ENCODE results near the gene SMOC1. TPM values are rescaled to one million over a fixed set of nuclear protein-coding genes. Genes with fewer than 3 reads are reported as not detected.

Gene SMOC1
- total RNA-seq, 3 donors from 2014 or later (not counting 1 experiment from before 2014, with no cell fraction given): not detected

DNA sequence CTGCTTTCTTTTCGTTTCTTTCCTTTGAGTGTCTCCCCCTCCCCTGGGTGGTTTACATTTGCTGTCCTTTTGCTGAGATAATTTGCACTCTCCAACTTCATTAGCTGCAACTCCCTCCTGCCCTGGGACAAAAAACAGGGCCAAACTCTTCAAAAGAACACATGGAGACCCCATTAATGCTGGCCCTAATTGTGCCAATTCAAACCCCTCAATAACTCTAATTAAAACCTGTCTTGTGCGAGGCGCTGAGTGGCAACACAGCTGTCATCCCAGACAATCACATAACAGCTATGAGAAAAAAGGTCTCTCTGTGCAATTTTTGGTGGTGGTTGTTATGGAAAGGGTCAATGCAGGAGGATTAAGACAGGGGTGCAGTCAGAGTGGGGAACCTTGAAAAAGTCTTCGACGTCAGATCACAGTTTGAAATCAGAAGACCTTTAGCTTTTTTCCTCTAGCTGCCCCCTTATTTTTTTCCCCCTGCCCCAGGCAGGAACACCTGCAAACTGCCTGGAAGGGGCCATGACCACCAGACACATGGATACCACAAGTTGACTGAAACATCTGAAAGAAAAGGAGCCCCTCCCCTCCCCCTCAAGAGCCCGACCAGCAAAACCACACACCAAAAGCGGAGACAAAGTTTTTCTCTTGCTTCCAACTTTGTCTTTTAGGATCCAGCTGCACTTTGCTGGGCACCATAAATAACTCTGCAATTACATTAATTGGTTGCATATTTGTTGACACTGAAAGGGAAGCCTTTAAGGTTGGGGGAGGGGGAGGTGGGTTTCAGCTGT, 26.5 kb upstream of the SMOC1 start:
- Mint-ChIP-seq H3K4me1 (no peaks in the 10 kb centered on the region), H3K27me3 (ENCODE audit: low read depth in 2 of 2) (peaks cover 7 to 10% of the 10 kb centered on the region in 2 donors), H3K36me3 (no peaks in the 10 kb centered on the region), H3K4me3 (no peak overlapping the region), H3K9me3 (no peaks in the 10 kb centered on the region), H3K27ac (no peak overlapping the region)
- TF ChIP-seq, protein P1, sequence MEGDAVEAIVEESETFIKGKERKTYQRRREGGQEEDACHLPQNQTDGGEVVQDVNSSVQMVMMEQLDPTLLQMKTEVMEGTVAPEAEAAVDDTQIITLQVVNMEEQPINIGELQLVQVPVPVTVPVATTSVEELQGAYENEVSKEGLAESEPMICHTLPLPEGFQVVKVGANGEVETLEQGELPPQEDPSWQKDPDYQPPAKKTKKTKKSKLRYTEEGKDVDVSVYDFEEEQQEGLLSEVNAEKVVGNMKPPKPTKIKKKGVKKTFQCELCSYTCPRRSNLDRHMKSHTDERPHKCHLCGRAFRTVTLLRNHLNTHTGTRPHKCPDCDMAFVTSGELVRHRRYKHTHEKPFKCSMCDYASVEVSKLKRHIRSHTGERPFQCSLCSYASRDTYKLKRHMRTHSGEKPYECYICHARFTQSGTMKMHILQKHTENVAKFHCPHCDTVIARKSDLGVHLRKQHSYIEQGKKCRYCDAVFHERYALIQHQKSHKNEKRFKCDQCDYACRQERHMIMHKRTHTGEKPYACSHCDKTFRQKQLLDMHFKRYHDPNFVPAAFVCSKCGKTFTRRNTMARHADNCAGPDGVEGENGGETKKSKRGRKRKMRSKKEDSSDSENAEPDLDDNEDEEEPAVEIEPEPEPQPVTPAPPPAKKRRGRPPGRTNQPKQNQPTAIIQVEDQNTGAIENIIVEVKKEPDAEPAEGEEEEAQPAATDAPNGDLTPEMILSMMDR (IDR thresholded peaks at IDR 0.05): no peak
- DNase-seq: no peak
- Histone ChIP-seq H3K27me3 (ENCODE audit: control insufficient read depth, insufficient read depth, low read length) (no peaks in the 10 kb centered on the region), H3K36me3 (ENCODE audit: control insufficient read depth, insufficient read depth, low read length) (no peaks in the 10 kb centered on the region), H3K27ac (ENCODE audit: low read length) (no peak overlapping the region), H3K4me3 (ENCODE audit: low read length) (no peak overlapping the region), H3K4me1 (ENCODE audit: control insufficient read depth, insufficient read depth, low read length) (no peaks in the 10 kb centered on the region), H3K9me3 (ENCODE audit: control insufficient read depth, insufficient read depth, low read length) (no peaks in the 10 kb centered on the region)
- WGBS (ENCODE audit: insufficient coverage): 48% methylated on average over 5 of the region's 7 CpGs
- intact Hi-C loops (cut with micrococcal nuclease): no loop called here
- ATAC-seq: no peak

DNA sequence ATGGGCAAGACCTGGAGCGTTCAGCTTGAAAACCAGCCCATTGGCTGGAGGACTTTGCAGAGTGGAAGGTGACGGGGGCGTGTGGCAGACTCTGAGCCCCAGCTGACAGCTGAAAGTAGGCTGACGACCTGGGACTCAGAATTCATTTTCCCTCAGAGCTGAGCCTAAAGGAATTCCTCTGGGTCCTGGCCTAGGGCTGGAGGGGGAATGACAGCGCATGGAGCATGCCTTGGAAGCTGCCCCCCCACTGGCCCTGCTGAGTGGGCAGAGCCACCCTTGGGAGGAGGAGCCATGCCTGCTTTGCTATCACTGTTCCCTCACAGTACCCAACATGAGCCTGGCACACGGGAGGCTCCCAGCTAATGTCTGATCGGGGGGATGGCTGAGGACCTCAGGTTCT, 25.4 kb upstream of the SMOC1 start:
- Histone ChIP-seq H3K4me1 (ENCODE audit: control insufficient read depth, insufficient read depth, low read length) (no peaks in the 10 kb centered on the region), H3K4me3 (ENCODE audit: low read length) (no peak overlapping the region), H3K27me3 (ENCODE audit: control insufficient read depth, insufficient read depth, low read length) (no peaks in the 10 kb centered on the region), H3K9me3 (ENCODE audit: control insufficient read depth, insufficient read depth, low read length) (no peaks in the 10 kb centered on the region), H3K27ac (ENCODE audit: low read length) (no peak overlapping the region), H3K36me3 (ENCODE audit: control insufficient read depth, insufficient read depth, low read length) (no peaks in the 10 kb centered on the region)
- Mint-ChIP-seq H3K4me1 (no peaks in the 10 kb centered on the region), H3K27ac (no peak overlapping the region), H3K36me3 (no peaks in the 10 kb centered on the region), H3K27me3 (ENCODE audit: low read depth in 2 of 2) (peaks cover 7 to 12% of the 10 kb centered on the region in 2 donors), H3K4me3 (no peak overlapping the region), H3K9me3 (no peaks in the 10 kb centered on the region)
- no peak for ATAC-seq
- WGBS (ENCODE audit: insufficient coverage): 83% methylated on average over 7 of the region's 7 CpGs
- no peak for DNase-seq
- TF ChIP-seq, protein P1 (IDR thresholded peaks at IDR 0.05): no peak
- intact Hi-C loops (cut with micrococcal nuclease): no loop called here

DNA sequence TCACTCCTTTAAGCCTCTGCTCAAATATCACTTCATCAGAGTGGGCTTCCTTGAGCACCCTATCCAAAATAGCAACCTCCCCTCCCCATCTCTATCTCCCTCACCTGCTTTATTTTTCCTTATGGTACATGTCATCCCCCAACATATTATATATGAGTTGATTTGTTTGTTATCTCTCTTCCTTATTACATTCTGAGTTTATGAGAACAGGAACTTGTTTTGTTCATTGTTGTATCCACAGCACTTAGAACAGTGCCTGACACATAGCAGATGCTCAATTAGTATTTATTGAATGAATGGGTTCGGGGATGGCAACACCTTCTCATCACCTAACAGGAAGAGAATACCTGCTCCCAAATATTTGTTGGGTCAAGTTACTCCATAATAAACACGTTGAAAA, 24.6 kb upstream of the SMOC1 start:
- no peak overlapping the region for H3K4me3 ChIP-seq (ENCODE audit: low read length)
- intact Hi-C loops (cut with micrococcal nuclease): no loop called here
- H3K27me3 Mint-ChIP-seq (ENCODE audit: low read depth in 2 of 2): peaks cover 7 to 12% of the 10 kb centered on the region in 2 donors
- H3K4me1 Mint-ChIP-seq: no peaks in the 10 kb centered on the region
- H3K27ac ChIP-seq (ENCODE audit: low read length): no peak overlapping the region
- H3K36me3 Mint-ChIP-seq: no peaks in the 10 kb centered on the region
- no peaks in the 10 kb centered on the region for H3K9me3 Mint-ChIP-seq
- no peak overlapping the region for H3K4me3 Mint-ChIP-seq
- no peaks in the 10 kb centered on the region for H3K9me3 ChIP-seq (ENCODE audit: control insufficient read depth, insufficient read depth, low read length)
- TF ChIP-seq, protein P1 (IDR thresholded peaks at IDR 0.05): no peak
- no peaks in the 10 kb centered on the region for H3K36me3 ChIP-seq (ENCODE audit: control insufficient read depth, insufficient read depth, low read length)
- ATAC-seq (no peak), DNase-seq (no peak)
- no peaks in the 10 kb centered on the region for H3K4me1 ChIP-seq (ENCODE audit: control insufficient read depth, insufficient read depth, low read length)
- H3K27me3 ChIP-seq (ENCODE audit: control insufficient read depth, insufficient read depth, low read length): no peaks in the 10 kb centered on the region
- no peak overlapping the region for H3K27ac Mint-ChIP-seq
- 67% methylated on average over 1 of the region's 2 CpGs for WGBS (ENCODE audit: insufficient coverage)
